GM19438 (cell line): ENCODE measurements around the gene SPRR2D.
"Not testable (repeated sequence)": the region's sequence is repeated elsewhere in the genome, so short reads cannot be mapped to it uniquely, and the experiment has no call there.

Source experiments
- ATAC-seq: cut with Tn5 transposase; IDR thresholded peaks from one replicate; pipeline ENCODE4 v1.9.1; 2021; ENCODE audit warnings: low read depth; ENCODE audit not compliant: unreplicated experiment

The SPRR2D gene

DNA sequence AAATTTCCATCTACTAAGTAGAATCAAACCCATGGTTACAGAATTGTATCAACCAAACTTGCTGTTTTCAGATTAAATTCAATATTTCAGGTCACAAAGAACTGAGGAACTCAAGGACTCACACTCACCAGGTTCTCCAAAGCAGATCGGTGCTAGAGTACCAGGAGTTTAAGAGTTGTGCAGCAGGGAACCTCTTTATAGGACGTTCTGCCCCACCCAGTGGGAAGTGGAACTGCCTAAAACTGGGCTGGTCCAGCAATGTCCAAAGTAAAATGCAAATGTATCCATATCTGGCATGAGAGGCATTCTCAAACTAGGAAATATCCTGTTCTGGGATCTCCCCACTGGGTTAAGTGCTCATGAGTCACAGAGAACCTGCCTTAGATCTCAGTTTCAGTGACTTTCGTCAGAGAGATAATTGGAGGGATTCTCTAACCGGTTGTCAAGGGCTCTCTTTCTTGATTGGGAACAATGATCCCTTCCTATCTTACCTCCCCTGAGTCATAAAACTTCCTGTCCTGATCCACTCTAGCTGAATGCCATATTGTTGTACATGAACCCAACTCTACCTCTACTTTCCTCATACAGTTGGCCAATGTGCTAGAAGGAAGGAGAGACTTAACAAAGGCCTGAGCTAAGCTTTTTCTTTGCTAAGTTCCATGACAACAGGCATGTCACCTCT is at the start of gene SPRR2D:
SPRR2D (minus strand) TSS at position 171 of the 682 bp plus-strand sequence. CDS start 774 bp downstream, outside the sequence.
- no peak for ATAC-seq

GRCh38 chr1:153087652-153088051 is 46.7 kb upstream of the SPRR2D start:
- ATAC-seq: no peak

DNA sequence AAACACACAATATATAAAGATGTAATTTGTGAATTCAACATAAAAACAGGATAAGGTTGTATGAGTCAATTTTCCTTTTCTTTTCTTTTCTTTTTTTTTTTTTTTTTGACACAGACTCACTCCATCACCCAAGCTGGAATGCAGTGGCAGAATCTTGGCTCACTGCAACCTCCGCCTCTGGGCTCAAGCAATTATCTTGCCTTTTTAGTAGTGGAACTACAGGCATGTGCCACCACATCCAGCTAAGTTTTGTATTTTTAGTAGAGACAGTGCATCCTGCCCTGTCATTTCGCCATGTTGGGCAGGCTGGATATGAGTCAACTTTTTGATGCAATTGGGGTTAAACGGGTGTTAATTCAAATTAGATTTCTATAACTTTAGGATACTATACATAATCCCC is 40.8 kb upstream of the SPRR2D start:
- ATAC-seq: no peak

DNA sequence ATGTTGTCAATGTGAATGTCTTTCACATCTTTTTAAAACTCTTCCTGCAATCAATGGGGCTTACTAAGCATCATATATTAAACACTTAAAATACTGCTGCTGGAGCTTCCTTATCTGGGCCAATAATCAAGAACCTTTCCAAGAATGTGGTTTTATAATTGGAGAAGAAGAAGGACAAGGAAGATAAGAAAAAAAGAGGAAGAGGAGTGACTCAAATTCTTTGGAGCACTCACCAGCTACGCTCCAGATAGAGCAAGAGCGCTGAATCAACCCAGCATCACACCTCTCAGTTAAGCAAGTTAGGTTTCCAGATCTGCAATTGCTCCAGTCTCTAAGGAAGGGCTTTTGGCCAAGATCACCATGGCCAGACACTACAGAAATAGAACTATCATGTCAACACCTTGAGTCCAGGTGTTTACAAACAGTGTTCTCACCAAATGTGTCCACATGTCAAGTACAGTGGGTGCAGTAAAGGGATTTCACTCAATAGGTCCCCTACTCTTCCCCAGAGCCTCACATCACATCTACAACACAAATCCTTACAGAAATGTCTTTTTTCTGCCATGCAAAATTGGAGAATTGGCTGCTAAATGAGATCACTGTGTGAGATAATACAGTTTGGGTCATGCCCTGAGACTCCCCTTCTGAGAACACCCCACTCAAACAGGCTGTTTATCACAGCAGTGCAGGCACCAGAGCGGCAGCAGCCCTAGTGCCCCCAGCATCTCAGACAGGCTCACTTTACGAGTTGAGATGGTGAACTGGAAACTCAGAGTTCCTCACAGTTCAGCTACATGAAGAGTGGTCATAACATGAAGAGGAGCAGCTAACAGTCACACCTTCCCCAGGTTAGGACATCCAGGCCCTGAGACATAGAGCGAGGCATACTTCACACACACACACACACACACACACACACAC is 32.1 kb upstream of the SPRR2D start:
- no peak for ATAC-seq

GRCh38 chr1:153071511-153071910 is 30.6 kb upstream of the SPRR2D start, which contains the start of gene SPRR2B:
TSS of gene SPRR2B (minus strand) at chr1:153071611. CDS start at chr1:153070839, 772 bp downstream.
- ATAC-seq: no peak

DNA sequence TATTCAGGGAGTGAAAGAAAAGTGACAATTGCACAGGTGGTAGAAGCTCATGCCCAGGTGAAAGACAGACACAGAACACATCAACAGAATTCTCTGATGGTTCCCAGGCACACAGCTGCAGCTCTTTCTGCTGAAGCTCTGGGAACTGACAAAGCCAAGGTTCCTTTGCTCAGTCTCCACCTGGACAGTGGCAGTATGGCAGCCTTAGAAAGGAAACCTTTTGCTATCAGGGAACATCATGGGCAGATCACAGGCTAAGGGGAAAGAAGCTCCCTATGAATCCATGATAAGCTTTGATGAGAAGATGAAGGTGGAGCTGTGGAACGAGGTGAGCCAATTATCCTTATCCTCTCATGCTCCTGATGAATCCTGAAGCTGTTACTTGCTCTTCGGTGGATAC is 29.3 kb upstream of the SPRR2D start:
- ATAC-seq: no peak

DNA sequence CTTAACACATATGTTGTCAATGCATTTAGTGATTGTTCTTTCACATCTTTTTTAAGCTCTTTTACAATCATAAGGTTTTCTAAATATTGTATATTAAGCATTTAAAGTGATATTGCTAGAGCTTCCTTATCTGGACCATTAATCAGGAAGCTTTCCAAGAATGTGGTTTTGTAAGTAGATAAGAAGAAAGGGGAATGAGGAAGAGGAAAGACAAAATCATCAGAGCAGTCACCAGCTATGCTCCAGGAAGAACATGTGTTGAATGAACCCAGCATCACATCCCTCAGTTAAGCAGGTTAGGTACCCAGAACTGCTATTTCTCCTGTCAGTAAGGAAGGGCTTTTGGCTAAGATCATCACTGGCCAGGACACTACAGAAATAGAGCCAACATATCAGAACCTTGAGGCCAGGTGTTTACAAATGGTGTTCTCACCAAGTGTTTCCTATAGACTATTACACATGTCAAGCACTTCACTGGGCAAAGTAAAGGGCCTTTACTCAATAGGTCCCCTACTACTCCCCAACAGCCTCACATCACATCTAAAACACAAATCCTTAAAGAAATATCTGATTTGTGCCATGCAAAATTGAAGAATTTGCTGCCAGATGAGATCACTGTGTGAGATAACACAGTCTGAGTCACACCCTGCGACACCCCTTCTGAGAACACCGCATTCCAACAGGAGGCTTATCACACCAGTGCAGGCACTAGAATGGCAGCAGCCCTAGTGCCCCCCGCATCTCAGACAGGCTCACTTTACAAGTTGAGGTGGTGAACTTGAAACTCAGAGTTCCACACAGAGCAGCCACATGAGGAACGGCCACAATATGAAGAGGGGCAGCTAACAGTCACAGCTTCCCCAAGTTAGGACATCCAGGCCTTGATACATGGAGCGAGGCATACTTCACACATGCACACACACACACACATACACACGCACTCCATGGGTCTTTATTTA is 18.2 kb upstream of the SPRR2D start:
- ATAC-seq: no peak

- no peak for ATAC-seq
Measured at GRCh38 chr1:153058154-153058553, 17.2 kb upstream of the SPRR2D start.

- ATAC-seq: no peak
Measured at GRCh38 chr1:153057375-153057774, 16.5 kb upstream of the SPRR2D start, which contains the start of gene SPRR2A. TSS of gene SPRR2A (minus strand) at chr1:153057512. CDS start at chr1:153056735, 777 bp downstream.

- ATAC-seq: not testable (repeated sequence)
Measured at GRCh38 chr1:153056111-153056510, 15.2 kb upstream of the SPRR2D start.

DNA sequence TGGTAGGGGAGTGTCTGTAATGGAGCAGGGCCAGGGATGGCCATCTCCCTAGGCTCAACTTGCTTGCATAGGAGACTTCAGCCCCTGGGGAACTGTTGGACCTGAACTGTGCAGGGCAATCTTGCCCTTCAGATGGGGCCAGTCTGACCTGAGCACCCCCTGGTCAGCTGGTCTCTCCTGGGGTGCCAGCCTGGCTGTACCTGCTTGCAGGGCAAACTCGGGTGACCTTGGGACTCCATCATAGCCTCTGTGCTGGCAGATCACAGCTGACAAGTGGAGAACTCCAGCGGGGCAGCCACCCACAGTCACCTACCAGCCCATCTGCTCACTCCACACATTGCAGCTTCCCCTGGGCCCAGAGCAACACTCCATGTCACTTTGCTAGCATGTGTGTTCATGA is 8.3 kb upstream of the SPRR2D start:
- ATAC-seq: no peak

DNA sequence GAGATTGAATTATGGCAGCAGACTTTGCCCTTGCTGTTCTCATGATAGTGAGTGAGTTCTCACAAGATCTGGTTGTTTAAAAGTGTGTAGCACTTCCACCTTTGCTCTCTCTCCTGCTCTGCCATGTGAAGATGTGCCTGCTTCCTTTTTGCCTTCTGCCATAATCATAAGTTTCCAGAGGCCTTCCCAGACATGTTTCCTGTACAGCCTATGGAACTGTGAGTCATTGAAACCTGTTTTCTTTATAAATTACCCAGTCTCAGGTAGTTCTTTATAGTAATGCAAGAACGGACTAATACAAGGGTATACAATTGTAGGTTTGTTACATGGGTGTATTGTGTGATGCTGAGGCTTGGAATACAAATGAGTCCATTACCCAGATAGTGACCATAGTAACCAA is 5.7 kb downstream of the SPRR2D start:
- no peak for ATAC-seq

GRCh38 chr1:153032677-153033308 is 8.1 kb downstream of the SPRR2D start:
- no peak for ATAC-seq

- no peak for ATAC-seq
Measured at GRCh38 chr1:153032073-153032472, 8.8 kb downstream of the SPRR2D start.

DNA sequence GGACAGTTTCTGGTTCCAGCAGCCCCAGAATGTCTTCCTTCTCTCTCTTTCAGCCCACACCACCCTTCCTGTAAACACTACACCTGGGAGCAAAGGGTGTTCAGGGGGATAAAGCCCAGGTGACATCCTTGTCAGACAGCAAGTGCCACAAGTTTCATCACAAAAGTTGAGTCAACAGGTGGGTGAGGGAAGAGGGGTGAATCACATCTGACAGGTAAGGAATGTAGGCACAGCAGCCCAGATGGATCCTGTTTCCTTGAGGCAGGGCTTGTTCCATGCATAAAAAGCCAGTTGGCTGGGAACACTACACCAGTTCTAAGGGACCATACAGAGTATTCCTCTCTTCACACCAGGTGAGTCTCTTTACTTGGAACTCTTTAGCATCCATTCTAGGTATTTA is 10.0 kb downstream of the SPRR2D start, which contains the start of gene SPRR1B:
SPRR1B (plus strand) TSS at position 309 of the 400 bp plus-strand sequence. CDS start 1,143 bp downstream, outside the sequence.
- no peak for ATAC-seq

DNA sequence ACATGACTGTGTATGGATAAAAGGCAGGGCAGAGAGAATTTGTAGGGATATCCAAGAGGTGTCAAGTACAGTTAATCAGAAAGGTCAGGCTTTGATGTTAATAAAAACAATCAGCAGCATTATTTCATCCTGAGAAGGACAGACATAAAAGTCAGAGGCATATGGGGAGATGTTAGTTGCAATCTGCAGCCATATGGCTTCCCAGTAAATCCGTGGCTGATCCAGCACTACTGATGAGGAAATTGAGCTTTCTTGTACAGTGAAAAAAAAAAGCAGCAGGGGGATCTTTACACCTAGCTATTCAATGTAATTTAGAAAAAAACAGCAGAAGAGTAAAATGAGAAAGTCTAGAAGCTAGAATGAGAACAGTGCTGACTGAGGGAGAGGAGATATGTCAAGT is 12.2 kb downstream of the SPRR2D start:
- ATAC-seq: no peak

DNA sequence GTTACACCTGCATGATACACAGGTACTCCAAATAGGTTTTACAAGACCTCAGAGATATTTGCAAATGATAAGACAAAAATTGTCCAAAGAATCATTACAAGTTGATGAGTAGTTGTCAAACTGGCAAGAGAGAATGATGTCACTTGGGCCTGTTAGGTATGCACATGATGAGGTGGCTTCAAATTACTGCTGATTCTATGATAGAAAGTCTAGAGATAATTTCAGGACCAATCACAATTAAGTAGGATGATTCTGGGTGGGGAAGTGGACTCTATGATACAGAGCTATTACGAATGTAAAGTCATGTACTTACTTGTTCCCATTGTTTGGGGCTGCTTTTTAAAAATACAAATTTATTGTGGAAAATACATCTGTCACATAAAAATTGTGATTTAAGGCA is 15.1 kb downstream of the SPRR2D start:
- no peak for ATAC-seq

DNA sequence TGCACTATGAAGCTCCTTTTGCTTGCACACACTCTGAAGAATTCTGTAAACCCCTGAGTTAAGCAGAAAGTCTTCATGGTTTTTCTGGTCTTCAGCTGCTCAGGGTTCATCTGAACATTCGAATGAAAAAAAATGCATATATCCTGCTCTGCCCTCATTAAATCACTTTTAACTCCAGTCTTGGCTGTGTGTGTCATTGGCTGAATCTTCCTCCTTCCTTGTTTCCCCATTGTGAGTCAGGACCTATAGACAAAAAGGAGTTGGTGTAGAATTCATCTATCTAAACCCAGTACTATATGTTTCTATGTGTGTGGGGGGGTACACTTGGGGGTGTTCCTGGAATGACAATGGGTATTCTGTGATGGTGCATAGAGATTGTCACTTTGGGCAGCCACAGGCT is 16.5 kb downstream of the SPRR2D start:
- ATAC-seq: no peak

- ATAC-seq: no peak
Measured at GRCh38 chr1:153023109-153023508, 17.8 kb downstream of the SPRR2D start.

DNA sequence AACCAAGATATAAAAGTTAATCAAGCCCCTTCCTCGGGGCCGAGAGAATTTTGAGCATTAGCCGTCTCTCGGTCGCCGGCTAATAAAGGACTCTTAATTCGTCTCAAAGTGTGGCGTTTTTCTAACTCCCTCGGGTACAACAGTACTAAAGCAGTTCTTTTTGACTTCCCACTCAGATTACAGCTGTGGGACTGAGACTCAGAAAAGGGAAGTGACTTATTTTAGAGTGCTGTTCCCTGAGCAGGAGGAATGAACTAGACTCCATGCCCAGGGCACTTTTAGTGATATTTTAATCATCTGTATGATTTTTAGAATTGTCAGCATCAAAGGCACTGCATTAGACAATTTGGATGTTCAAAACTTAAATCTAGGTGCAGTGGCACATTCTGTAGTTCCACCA is 18.6 kb downstream of the SPRR2D start:
- not testable (repeated sequence) for ATAC-seq
